Stimulated activated naive B cell treated with anti-CD40 and anti-IgM and Interleukin-4, amounts not matched to agents 10 μg/mL and 1 μg/mL and 100 μg/mL, for 72 hours (primary cell): ENCODE data around the gene CKM.
"Not testable (repeated sequence)": the region's sequence is repeated elsewhere in the genome, so short reads cannot be mapped to it uniquely, and the experiment has no call there.

ENCODE experiments used
- ATAC-seq, 2 donors: fragments of 150-1000 bp; cut with Tn5 transposase; replicated peaks; 2 replicates each; pipeline ENCODE4 v1.10.0; 2021; ENCODE audit warnings: moderate library complexity in 1 of 2
- DNase-seq: peaks from one replicate; pipeline ENCODE4 v3.0.0; 2021
- H3K27ac Mint-ChIP-seq: one replicate; pipeline ENCODE4 v1.8.0; 2022; ENCODE audit warnings: mild to moderate bottlenecking, mixed read lengths
- H3K27me3 Mint-ChIP-seq, 2 donors: one replicate each; pipeline ENCODE4 v1.8.0; 2022; ENCODE audit warnings: mixed read lengths in 2 of 2
- H3K36me3 Mint-ChIP-seq, 2 donors: one replicate each; pipeline ENCODE4 v1.8.0; 2022; ENCODE audit warnings: mixed read lengths in 2 of 2, mild to moderate bottlenecking in 1 of 2
- H3K4me1 Mint-ChIP-seq, 2 donors: one replicate each; pipeline ENCODE4 v1.8.0; 2022; ENCODE audit warnings: mixed read lengths in 2 of 2, mild to moderate bottlenecking in 1 of 2
- H3K4me3 Mint-ChIP-seq, 2 donors: one replicate each; pipeline ENCODE4 v1.8.0; 2022; ENCODE audit warnings: mild to moderate bottlenecking in 2 of 2, mixed read lengths in 2 of 2, moderate library complexity in 1 of 2
- H3K9me3 Mint-ChIP-seq, 2 donors: one replicate each; pipeline ENCODE4 v1.8.0; 2022; ENCODE audit warnings: mixed read lengths in 2 of 2, mild to moderate bottlenecking in 1 of 2

The CKM gene

DNA sequence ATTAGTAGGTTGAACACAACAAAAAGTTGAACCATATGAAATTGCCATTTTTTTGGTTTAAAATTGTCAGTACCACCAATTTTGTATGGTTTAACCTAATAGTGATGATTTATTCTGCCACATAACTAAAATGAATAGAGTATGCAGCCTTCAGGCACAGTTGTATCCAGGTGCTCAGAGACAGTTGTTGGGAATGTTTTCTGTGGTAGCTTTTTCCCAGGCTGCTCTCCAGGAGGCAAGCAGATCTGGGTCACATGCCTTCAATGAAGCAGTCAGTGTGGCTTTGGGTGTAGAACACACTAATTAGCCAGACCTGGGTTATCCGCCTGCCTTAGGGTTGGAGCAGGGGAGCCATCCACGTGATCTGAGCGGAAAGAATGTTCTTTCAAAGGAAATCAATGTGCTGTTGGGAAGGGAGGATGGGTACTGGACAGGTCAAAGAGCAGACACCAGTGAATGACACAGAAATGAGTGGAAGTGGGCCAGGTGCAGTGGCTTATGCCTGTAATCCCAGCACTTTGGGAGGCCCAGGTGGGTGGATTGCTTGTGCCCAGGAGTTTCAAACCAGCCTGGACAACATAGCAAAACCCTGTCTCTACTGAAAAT lies 43.0 kb downstream of the CKM start:
- peaks cover 7 to 9% of the 10 kb centered on the region in 2 donors for H3K4me1 Mint-ChIP-seq
- H3K36me3 Mint-ChIP-seq: peaks cover 45 to 60% of the 10 kb centered on the region in 2 donors
- ATAC-seq: no peak

DNA sequence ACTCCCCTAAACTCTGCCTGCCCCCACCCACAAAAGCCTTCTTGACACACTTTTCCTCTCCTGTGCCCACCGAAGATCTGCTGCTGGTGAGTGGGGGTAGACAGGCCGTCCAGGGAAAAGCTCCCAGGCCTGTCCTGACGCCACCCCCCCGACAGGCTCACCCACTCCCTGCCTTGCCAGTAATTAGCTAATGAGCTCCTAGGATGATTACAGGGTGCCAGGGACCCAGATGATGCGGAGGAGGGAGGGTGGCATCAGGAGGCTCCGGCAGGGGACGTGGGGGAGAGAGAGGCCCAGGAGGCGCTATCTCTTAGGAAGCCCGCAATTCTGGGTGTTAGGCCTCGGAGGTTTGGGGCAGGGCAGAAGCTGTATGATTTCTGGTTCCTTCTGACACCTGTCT lies 44.6 kb downstream of the CKM start:
- H3K36me3 Mint-ChIP-seq: peaks cover 38 to 59% of the 10 kb centered on the region in 2 donors
- ATAC-seq: no peak
- DNase-seq: no peak
- no peaks in the 10 kb centered on the region for H3K9me3 Mint-ChIP-seq
- no peak overlapping the region for H3K27ac Mint-ChIP-seq
- H3K4me3 Mint-ChIP-seq: no peak overlapping the region
- H3K27me3 Mint-ChIP-seq: no peaks in the 10 kb centered on the region
- H3K4me1 Mint-ChIP-seq: no peaks in the 10 kb centered on the region

More for the DNA sequence above, 43.0 kb downstream of the CKM start:
- H3K9me3 Mint-ChIP-seq: peaks cover 0 to 4% of the 10 kb centered on the region in 2 donors
- no peak for DNase-seq
- no peak overlapping the region for H3K4me3 Mint-ChIP-seq
- H3K27me3 Mint-ChIP-seq: no peaks in the 10 kb centered on the region
- H3K27ac Mint-ChIP-seq: peak overlapping the region; percentile 56

DNA sequence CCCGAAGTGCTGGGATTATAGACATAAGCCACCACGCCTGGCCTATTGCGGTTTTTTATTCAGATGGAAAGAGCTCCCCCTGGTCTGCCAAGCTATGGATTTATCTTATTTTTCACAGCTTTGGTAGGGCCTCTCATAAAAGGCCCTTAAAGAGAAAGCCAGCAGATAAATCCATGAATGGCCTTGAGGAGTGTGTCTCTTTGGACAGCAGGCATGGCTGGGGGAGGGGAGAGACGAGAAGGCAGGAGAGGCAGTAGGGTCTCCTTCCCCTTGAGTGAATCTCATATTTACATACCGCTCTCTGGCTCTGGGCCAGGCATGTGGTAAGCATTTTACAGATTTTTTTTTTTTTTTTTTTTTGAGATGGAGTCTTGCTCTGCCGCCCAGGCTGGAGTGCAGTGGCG lies 46.4 kb downstream of the CKM start:
- Mint-ChIP-seq H3K27ac (no peak overlapping the region), H3K4me3 (no peak overlapping the region), H3K27me3 (no peaks in the 10 kb centered on the region), H3K9me3 (no peaks in the 10 kb centered on the region), H3K36me3 (peaks cover 36 to 55% of the 10 kb centered on the region in 2 donors), H3K4me1 (no peaks in the 10 kb centered on the region)
- no peak for DNase-seq
- no peak for ATAC-seq

DNA sequence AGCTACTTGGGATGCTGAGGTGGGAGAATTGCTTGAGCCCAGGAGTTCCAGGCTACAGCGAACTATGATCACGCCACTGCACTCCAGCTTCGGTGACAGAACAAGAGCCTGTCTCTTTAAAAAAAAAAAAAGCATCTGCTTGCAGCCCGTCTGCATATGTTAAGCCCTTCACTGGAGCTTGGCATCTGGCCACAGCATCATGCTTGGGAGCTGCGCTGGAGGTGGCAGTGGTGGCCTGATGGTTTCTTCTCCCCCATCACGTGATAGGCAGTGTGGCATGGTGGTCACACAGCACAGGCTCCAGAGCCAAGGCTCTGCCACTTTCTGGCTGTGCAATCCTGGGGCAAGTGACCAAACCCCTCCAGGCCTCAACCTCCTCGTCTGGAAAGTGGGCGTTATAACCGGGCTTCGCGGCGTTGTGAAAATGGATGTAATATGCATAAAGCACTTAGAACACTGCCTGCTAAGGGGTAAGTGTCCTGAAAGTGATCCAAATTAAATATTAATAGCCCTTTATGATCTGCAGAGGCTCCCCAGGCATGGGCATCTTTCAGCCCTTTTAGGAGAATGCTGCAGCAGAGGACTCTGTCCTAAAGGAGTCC lies 47.2 kb downstream of the CKM start:
- Mint-ChIP-seq H3K9me3 (no peaks in the 10 kb centered on the region), H3K27ac (no peak overlapping the region), H3K4me1 (no peaks in the 10 kb centered on the region), H3K36me3 (peaks cover 36 to 48% of the 10 kb centered on the region in 2 donors), H3K27me3 (no peaks in the 10 kb centered on the region), H3K4me3 (no peak overlapping the region)
- no peak for DNase-seq
- ATAC-seq: no peak

DNA sequence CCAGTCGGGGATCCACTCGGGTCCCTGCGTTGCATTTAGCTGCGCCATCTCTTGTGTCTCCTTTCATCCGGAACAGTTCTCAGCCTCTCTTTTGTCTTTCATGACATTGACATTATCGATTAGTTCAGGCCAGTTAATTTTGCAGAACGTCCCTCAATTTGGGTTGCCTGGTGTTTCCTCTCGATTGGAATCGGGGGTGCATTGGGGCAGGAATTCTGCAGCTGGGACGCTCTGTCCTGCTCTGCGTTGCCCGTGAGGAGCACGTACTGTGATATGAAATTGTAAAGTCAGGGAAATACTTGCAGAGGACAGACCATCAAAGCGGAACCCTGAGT lies 49.2 kb downstream of the CKM start:
- DNase-seq (no peak), ATAC-seq (no peak)
- Mint-ChIP-seq H3K4me3 (no peak overlapping the region), H3K27me3 (no peaks in the 10 kb centered on the region), H3K36me3 (peaks cover 28 to 39% of the 10 kb centered on the region in 2 donors), H3K4me1 (no peaks in the 10 kb centered on the region), H3K9me3 (no peaks in the 10 kb centered on the region), H3K27ac (no peak overlapping the region)

DNA sequence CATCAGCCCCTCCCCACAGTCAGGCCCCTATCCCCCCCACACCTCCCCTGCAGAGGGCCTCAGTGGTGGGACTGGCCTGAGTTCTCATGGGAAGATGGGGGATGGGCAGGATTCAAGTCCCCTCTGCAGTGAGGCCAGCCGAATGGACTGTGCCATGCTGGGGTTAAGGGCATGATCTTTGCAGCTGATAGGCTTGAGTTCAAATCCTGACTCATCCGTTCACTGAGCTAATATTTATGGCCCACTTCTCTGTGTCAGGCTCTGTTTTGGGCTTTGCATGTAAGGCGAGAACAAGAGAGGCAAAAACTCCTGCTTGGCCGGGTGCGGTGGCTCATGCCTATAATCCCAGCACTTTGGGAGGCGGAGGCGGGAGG lies 51.0 kb downstream of the CKM start:
- Mint-ChIP-seq H3K27ac (no peak overlapping the region), H3K4me1 (no peaks in the 10 kb centered on the region), H3K9me3 (no peaks in the 10 kb centered on the region), H3K4me3 (no peak overlapping the region), H3K36me3 (peaks cover 24 to 30% of the 10 kb centered on the region in 2 donors), H3K27me3 (no peaks in the 10 kb centered on the region)
- no peak for ATAC-seq
- no peak for DNase-seq

DNA sequence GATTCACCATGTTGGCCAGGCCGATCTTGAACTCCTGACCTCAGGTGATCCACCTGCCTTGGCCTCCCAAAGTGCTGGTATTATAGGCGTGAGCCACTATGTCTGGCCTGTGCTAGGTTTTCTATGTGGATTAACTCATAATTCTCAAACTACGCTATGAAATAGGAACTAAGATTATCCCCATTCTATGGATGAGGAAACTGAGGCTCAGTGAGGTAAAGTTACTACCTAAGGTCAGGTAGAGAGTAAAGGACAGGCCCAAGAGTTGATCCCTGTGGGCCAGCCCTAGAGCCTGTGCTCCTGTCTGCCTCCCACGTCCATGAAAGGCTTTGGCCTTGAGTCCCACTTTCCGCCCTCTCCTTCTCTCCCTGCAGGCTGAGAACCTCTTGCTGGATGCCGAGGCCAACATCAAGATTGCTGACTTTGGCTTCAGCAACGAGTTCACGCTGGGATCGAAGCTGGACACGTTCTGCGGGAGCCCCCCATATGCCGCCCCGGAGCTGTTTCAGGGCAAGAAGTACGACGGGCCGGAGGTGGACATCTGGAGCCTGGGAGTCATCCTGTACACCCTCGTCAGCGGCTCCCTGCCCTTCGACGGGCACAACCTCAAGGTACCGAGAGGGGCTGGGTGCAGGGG lies 51.5 kb downstream of the CKM start:
- H3K27me3 Mint-ChIP-seq: no peaks in the 10 kb centered on the region
- peaks cover 21 to 28% of the 10 kb centered on the region in 2 donors for H3K36me3 Mint-ChIP-seq
- ATAC-seq (no peak), DNase-seq (no peak)
- no peaks in the 10 kb centered on the region for H3K4me1 Mint-ChIP-seq
- H3K4me3 Mint-ChIP-seq: no peak overlapping the region
- H3K9me3 Mint-ChIP-seq: no peaks in the 10 kb centered on the region
- no peak overlapping the region for H3K27ac Mint-ChIP-seq

DNA sequence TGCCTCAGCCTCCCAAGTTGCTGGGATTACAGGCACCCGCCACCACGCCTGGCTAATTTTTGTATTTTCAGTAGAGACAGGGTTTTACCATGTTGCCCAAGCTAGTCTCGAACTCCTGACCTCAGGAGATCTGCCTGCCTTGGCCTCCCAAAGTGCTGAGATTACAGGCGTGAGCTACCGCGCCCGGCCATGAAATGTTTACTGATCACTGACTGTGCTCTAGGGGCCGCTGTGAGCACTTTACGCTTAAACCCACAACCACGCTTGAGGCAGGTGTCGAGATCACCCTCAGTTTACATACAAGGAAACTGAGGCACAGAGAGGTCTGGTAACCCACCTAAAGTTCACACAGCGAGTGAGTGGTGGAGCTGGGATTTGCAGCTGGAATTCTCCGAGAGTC lies 52.7 kb downstream of the CKM start:
- ATAC-seq, DNase-seq, H3K27me3 Mint-ChIP-seq, H3K4me1 Mint-ChIP-seq, H3K27ac Mint-ChIP-seq, H3K4me3 Mint-ChIP-seq, H3K9me3 Mint-ChIP-seq: not testable (repeated sequence)
- peaks cover 22 to 32% of the 10 kb centered on the region in 2 donors for H3K36me3 Mint-ChIP-seq

DNA sequence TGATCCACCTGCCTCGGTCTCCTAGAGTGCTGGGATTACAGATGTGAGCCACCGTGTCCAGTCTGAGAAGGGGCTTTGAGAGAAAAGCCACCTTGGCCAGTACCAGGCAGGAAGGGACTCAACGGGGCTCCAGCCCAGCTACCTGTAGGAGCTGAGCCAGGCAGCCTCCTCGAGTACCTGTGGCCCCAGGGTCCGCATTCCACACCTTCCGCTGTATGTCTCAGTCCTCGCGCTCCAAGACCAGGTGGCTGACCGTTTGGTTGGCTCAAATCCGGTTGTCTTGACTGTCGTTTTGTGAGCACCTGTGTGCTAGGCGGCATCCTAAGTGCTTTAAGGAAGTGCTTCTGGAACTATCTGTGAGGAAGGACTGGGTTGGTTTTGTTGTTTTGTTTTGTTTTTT lies 55.4 kb downstream of the CKM start:
- no peak overlapping the region for H3K4me3 Mint-ChIP-seq
- ATAC-seq (no peak), DNase-seq (no peak)
- no peaks in the 10 kb centered on the region for H3K9me3 Mint-ChIP-seq
- no peaks in the 10 kb centered on the region for H3K27me3 Mint-ChIP-seq
- H3K36me3 Mint-ChIP-seq: peaks cover 19 to 27% of the 10 kb centered on the region in 2 donors
- peaks cover 5 to 8% of the 10 kb centered on the region in 2 donors for H3K4me1 Mint-ChIP-seq
- H3K27ac Mint-ChIP-seq: no peak overlapping the region

DNA sequence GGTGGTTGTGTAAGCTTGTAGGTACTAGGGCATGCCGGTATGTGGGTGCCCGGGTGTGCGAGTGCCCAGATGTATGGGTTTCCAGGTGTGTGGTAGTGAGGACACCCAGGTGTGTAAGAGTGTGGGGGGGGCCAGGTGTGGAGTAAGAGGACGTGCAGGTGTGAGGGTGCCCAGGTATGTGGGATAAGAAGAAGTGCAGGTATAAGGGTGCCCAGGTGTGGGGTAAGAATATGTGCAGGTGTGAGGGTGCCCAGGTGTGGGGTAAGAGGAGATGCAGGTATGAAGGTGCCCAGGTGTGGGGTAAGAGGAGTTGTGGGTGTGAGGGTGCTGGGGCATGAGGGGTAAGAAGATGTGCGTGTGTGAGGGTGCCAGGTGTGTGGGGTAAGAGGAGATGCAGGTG lies 57.3 kb downstream of the CKM start:
- Mint-ChIP-seq H3K36me3 (peaks cover 11 to 20% of the 10 kb centered on the region in 2 donors), H3K27me3 (no peaks in the 10 kb centered on the region), H3K27ac (no peak overlapping the region), H3K9me3 (no peaks in the 10 kb centered on the region), H3K4me3 (no peak overlapping the region), H3K4me1 (peaks cover 5 to 8% of the 10 kb centered on the region in 2 donors)
- no peak for ATAC-seq
- no peak for DNase-seq

DNA sequence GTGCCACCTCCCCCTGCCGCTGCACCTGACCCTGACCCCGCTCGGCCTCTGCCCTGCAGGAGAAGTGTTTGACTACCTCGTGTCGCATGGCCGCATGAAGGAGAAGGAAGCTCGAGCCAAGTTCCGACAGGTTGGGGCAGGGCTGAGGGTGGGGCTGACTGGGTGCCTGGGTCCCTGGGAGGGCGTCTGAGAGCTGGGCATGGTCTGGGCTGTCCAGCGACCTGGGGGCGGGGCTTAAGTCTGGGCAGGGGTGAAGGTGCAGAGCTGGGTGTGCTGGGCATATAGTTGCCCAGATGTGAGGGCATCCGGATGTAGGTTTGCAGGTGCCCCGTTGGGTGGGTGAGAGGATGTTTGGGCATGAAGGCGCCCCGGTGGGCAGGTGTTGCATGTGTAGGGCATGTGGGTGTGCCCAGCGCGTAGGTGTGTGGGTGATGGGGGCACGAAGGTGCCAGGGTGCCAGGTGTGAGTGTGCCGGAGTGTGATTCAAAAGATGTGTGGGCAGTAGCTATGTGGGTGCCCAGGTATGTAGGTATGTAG lies 57.8 kb downstream of the CKM start:
- Mint-ChIP-seq H3K4me1 (peaks cover 5 to 8% of the 10 kb centered on the region in 2 donors), H3K4me3 (no peak overlapping the region), H3K36me3 (peaks cover 11 to 20% of the 10 kb centered on the region in 2 donors), H3K27ac (no peak overlapping the region), H3K9me3 (no peaks in the 10 kb centered on the region), H3K27me3 (no peaks in the 10 kb centered on the region)
- ATAC-seq: no peak
- DNase-seq: no peak

DNA sequence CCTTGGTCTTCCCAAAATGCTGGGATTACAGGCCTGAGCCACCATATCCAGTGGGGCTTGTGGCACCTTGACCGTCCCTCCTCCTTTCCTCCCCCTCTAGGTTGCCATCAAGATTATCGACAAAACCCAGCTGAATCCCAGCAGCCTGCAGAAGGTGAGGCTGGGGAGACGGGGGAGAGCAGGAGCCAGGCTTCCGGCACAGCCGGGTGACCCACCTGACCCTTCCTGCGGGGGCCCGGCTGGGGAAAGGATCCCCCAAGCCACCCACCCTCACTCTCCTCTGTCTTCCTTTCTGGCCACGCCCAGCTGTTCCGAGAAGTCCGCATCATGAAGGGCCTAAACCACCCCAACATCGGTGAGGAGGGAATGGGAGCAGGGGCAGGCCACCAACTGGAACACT lies 59.7 kb downstream of the CKM start:
- no peak overlapping the region for H3K4me3 Mint-ChIP-seq
- H3K4me1 Mint-ChIP-seq: peaks cover 5 to 8% of the 10 kb centered on the region in 2 donors
- H3K27ac Mint-ChIP-seq: no peak overlapping the region
- ATAC-seq (no peak), DNase-seq (no peak)
- no peaks in the 10 kb centered on the region for H3K27me3 Mint-ChIP-seq
- H3K9me3 Mint-ChIP-seq: no peaks in the 10 kb centered on the region
- H3K36me3 Mint-ChIP-seq: peaks cover 13 to 20% of the 10 kb centered on the region in 2 donors

DNA sequence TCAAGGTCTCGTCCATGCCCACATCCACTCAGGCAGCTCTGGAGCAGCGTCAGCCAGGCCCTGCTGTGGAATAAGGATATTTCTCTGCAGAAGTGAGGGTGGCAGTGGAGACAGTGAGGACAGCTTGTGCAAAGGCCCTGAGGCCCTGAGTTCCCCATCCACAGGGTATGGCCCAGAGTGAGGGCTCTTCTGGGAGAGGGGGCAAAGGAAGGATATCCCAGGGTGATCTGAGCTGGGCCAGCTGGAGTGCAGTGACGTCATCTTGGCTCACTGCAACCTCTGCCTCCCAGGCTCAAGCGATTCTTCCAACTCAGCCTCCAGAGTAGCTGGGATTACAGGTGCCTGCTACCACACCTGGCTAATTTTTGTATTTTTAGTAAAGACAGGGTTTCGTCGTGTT lies 60.1 kb downstream of the CKM start:
- ATAC-seq (no peak), DNase-seq (no peak)
- H3K27me3 Mint-ChIP-seq: no peaks in the 10 kb centered on the region
- H3K4me1 Mint-ChIP-seq: peaks cover 5 to 8% of the 10 kb centered on the region in 2 donors
- H3K9me3 Mint-ChIP-seq: no peaks in the 10 kb centered on the region
- H3K4me3 Mint-ChIP-seq: no peak overlapping the region
- H3K27ac Mint-ChIP-seq: no peak overlapping the region
- H3K36me3 Mint-ChIP-seq: peaks cover 13 to 20% of the 10 kb centered on the region in 2 donors

DNA sequence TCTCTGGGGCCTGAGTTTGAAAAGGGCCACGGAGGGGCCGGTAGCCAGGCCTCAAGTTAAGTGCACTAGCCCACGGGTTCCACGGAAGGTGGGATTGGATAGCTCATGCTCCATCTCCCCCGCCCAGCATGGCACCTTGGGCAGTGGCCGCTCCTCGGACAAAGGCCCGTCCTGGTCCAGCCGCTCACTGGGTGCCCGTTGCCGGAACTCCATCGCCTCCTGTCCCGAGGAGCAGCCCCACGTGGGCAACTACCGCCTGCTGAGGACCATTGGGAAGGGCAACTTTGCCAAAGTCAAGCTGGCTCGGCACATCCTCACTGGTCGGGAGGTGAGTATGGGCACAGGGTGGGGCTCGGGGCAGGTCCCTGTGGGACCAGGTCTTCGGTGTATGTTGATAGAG lies 63.8 kb downstream of the CKM start:
- H3K36me3 Mint-ChIP-seq: peaks cover 6 to 9% of the 10 kb centered on the region in 2 donors

DNA sequence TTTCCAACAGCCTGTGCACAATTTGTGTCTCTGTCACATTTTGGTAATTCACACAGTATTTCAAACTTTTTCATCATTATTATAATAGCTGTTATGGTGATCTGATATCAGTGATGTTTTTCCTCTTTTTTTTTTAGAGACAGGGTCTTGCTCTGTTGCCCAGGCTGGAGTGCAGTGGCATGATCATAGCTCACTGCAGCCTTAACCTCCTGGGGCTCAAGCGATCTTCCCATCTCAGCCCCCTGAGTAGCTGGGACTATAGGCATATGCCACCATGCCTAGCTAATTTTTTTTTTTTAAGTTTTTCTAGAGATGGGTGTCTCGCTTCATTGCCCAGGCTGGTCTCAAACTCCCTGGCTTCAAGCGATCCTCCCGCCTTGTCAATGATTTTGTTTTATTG lies 65.8 kb downstream of the CKM start:
- ATAC-seq: no peak
- H3K9me3 Mint-ChIP-seq: no peaks in the 10 kb centered on the region
- no peak for DNase-seq
- no peak overlapping the region for H3K4me3 Mint-ChIP-seq
- peaks cover 26 to 28% of the 10 kb centered on the region in 2 donors for H3K4me1 Mint-ChIP-seq
- no peaks in the 10 kb centered on the region for H3K27me3 Mint-ChIP-seq
- peaks cover 3 to 6% of the 10 kb centered on the region in 2 donors for H3K36me3 Mint-ChIP-seq
- no peak overlapping the region for H3K27ac Mint-ChIP-seq

More for the DNA sequence above, 63.8 kb downstream of the CKM start:
- ATAC-seq: no peak
- Mint-ChIP-seq H3K4me3 (no peak overlapping the region), H3K27me3 (no peaks in the 10 kb centered on the region), H3K4me1 (peaks cover 8% of the 10 kb centered on the region in 2 donors), H3K27ac (no peak overlapping the region), H3K9me3 (no peaks in the 10 kb centered on the region)
- DNase-seq: no peak
